NK-92 treated with Interleukin-12 subunit alpha and Interleukin-12 subunit beta, amount 100 ng/mL, for 24 hours (cell line): ENCODE data around the gene CRAT.
"Not testable (repeated sequence)": the region's sequence is repeated elsewhere in the genome, so short reads cannot be mapped to it uniquely, and the experiment has no call there.

Source experiments
- DNase-seq: peaks from one replicate; lab custom pipeline; 2025; lab: John Stamatoyannopoulos, UW

The CRAT gene

DNA sequence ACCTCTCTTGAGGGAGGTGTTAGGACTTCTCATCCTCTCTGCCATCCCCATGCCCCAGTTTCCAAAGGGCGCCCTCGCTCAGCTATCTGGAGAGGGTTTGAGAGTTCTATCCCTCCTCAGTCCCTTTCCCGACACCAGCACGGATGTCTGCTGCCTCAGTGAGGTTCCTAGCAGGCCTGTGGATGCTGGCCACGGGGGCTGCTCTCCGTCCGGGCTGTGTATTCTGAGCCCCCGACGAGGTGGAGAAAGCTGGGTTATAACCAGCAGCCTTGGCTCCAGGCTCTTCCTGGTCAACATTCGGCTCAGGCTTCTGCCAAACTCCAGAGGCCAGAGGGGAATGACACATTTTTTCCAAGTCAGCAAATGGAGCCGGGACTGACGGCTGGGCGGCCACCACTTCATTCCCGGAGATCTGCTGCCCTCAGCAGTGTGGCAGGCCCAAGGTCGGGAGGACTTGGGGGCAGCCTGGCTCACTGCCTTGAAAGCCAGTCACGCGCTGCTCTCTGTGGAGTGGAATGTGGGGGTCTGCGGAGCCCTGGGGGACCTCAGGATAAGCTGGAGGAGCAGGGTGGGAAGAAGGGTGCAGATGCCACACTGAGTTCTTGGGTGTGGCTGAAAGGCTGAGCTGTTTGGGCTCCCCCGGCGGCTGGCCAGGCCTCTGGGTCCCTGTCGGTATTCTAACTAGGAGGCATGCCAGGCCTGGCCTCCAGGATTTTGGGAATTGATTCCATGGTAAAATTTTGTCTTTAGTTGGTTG is 28.1 kb upstream of the CRAT start:
- no peak for DNase-seq

- DNase-seq = no peak
Observed at GRCh38 chr9:129138144-129138462, 27.5 kb upstream of the CRAT start.

GRCh38 chr9:129137292-129138143 is 26.9 kb upstream of the CRAT start:
- DNase-seq = no peak

- DNase-seq = no peak
Observed at GRCh38 chr9:129136446-129137035, 25.9 kb upstream of the CRAT start.

DNA sequence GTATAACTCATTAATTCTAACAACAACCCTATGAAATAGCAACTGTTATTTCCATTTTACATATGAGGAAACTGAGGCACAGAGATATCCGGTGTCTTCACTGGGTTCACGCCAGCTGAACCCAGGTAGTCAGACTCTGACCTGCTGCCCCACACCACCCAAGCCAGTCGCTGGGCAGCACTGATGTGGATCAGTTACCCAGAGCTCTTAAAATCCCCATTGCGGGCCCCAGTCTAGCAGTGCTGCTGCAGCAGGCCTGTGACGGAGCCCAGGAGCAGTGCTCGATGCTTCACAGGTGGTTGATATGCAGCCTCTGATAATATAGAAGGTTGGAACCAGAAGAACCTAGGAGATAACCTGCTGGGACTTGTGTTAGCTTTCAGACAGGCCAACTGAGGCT is 24.9 kb upstream of the CRAT start:
- no peak for DNase-seq

DNA sequence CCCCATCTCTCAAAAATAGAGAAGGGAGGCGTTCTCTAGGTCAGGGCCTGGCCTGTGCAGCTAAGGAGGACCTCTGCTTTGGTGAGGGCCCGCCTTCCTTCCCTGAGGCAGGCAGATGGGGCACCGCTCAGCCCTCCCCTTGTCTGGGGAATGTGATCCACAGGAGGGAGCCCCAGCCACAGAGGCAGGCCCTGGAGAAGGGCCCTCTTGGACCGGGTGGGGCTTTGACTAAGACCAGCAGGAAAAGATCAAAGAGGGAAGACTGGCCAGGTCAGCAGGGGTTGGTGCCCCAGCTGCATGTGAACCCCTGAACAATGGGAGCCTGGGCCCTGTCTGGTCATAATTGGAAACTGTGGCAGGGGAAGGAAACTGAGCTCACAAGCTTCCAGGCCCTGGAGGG is 22.5 kb upstream of the CRAT start:
- no peak for DNase-seq

DNA sequence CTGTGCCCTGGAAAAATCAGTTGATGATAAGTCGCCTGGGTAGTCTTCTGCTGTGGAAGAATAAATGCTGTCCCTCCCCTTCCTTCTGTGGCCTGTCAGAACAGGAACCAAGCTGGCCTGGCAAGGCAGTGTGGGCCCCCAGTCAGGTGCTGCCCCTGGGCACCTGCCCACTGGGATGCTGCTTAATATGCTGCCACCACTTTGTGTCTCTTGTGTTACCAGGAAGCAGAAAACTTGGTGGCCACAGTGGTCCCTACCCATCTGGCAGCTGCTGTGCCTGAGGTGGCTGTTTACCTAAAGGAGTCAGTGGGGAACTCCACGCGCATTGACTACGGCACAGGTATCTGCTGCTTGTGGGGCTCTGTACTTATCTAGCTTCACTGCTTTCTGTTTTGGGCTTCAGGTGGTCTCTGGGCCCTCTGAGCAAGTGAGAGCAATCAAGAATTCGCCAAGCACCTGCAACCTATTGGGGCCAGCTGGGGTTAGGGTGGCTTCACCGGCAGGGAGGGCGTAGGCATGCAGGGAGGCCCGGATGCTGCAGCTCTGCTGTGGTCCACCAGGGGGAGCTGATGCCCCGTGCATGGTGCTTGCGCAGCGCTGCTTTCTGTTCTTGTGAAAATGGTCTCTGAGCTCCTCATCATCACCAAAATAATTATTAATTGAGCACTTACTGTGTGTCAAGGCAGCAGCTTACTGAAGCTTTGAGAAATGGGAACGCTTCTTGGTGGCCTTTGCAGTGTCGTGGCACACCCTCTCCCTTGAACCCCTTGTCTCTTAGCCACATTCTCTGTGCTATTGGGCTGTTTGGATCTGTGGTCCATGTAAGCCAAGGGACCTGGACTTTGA is 20.9 kb upstream of the CRAT start:
- DNase-seq = peak; percentile 30

GRCh38 chr9:129130791-129131190 is 20.2 kb upstream of the CRAT start:
- no peak for DNase-seq

GRCh38 chr9:129130271-129130670 is 19.7 kb upstream of the CRAT start:
- not testable (repeated sequence) for DNase-seq

DNA sequence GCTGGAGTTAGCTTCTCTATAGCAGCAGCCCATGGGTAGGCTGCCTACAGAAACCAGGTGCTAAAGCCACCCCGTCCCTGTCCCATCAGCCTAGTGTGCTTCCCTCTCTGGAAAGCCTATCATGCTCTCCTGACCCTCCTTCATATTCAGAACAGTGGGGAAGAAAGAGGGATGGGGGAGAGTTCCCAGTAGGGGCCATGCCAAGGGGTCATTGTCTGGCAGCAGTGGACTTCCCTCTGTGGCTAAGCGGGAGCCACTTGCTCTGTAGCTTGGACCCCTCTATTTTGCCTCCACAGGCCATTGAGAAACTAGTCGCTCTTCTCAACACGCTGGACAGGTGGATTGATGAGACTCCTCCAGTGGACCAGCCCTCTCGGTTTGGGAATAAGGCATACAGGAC is 18.1 kb upstream of the CRAT start:
- no peak for DNase-seq

- DNase-seq = no peak
Observed at GRCh38 chr9:129126749-129127618, 16.4 kb upstream of the CRAT start.

DNA sequence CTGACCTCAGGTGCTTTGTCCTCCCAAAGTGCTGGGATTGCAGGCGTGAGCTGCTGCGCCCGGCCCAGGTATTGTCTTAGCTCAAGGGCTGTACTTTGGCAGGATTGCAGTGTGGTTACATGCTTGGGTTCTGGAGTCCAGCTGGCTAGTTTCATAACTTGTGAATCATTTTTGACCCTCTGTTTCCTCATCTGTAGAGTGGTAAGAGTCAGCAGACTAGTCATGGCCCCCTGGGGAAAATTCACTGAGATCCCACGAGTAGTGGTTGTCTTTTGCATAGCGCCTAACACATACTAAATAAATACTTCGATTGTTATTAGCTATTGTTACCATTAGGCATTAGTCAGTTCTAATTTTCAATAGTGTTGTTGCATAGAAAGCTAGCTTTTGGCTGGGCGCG is 14.9 kb upstream of the CRAT start:
- DNase-seq = no peak

DNA sequence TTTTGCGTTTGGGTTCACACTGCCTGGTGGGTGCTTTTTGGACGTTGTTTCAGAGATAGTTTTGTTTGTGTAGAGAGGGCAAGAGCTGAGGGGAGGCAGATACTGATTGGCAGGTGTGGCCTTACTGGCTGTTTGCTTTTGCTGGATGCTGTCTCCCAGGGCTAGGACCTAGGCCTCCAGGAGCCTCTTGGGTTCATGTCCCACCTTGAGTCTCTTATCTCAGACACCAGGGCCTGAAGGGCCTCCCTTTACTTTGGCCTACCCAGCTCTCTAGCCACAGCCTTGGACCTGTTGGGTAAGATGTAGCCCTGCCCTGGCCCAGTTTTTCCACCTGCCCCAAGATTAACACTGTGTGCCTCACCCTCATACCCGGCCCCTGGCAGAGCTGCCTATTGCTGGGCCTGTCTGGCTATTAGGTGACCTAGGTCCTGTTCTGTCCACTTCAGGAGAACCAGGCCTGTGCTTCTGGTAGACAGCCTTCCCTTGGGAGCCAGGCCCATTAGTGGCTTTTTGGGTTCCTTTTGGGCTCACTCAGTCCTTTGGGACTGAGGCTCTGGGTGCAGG is 14.0 kb upstream of the CRAT start:
- no peak for DNase-seq

- DNase-seq = not testable (repeated sequence)
Observed at GRCh38 chr9:129122976-129123375, 12.4 kb upstream of the CRAT start.

GRCh38 chr9:129122133-129122532 is 11.5 kb upstream of the CRAT start:
- no peak for DNase-seq

DNA sequence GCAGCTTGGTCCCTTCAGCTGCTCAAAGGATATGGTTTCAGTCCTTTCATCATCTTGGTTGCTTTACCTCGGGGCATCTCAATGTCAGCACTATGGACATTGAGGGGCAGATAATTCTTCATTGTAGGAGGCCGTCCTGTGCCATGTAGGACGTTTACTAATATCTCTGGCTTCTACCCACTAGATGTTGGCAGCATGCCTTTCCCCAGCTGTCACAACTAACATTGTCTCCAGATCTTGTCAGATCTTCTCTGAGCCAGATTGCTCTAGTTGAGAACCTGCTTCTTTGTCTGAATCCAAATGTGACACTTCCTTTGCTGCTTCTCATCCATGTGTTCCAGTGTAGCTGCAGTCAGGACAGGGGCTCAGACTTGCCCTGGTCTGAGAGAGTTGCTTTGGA is 10.9 kb upstream of the CRAT start:
- DNase-seq = no peak

GRCh38 chr9:129118799-129119198 is 8.2 kb upstream of the CRAT start:
- no peak for DNase-seq

DNA sequence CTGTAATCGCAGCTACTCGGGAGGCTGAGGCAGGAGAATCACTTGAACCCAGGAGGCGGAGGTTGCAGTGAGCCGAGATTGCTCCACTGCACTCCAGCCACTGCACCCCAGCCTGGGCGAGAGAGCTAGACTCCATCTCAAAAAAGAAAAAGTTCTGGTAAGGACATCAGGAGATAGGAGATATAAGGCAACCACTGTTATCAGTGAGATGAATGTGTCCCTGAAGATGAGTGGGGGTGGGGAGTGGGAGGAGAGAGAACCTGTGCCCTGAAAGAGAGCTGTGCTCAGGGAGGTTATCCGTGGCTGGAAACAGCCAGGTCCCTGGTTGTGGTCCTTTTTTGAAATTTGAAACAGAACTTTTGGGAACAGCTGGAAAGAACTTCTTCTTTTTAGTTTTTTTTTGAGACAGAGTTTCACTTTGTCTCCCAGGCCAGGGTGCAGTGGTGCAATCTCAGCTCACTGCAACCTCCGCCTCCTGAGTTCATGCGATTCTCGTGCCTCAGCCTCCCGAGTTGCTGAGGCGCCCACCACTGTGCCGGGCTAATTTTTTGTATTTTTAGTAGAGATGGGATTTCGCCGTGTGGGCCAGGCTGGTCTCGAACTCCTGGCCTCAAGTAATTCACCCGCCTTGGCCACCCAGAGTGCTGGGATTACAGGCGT is 3.2 kb upstream of the CRAT start:
- DNase-seq = no peak

DNA sequence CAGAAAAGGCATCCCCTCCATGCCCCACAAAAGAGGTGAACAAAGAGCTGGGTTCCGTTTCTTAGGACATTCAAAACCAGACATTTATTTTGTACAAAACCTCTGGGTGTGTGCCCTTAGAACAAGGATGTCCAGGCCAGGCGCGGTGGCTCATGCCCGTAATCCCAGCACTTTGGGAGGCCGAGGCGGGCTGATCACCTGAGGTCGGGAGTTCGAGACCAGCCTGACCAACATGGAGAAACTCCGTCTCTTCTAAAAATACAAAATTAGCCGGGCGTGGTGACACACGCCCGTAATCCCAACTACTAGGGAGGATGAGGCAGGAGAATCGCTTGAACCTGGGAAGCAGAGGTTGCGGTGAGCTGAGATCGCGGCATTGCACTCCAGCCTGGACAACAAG is 1.9 kb upstream of the CRAT start:
- DNase-seq = not testable (repeated sequence)

GRCh38 chr9:129111528-129112151 is 1.0 kb upstream of the CRAT start:
- DNase-seq = peak; percentile 40
